Breast epithelium (tissue), 3 donors: ENCODE results near the gene SPTLC1.

Source experiments
- CTCF ChIP-seq, 3 donors: fragments of 450-650 bp; IDR thresholded peaks; one replicate each; pipeline ENCODE4 v1.5.1; 2016 to 2017; ENCODE audit warnings: antibody characterized with exemption in 3 of 3, mild to moderate bottlenecking in 3 of 3, moderate library complexity in 3 of 3
- POLR2A ChIP-seq: fragments of 450-650 bp; IDR thresholded peaks from one replicate; pipeline ENCODE4 v1.6.1; 2016; ENCODE audit warnings: antibody characterized with exemption, mild to moderate bottlenecking, moderate library complexity

GRCh38 chr9:92026206-92027002 lies 88.8 kb downstream of the SPTLC1 start:
- TF ChIP-seq POLR2A (no peak), CTCF (IDR thresholded peaks at IDR 0.05) (no peak)
